GM21737 (cell line): Measurements from ENCODE around the gene ANKRD11.
"Not testable (repeated sequence)": the region's sequence is repeated elsewhere in the genome, so short reads cannot be mapped to it uniquely, and the experiment has no call there.

Experiments
- ATAC-seq: cut with Tn5 transposase; IDR thresholded peaks from one replicate; pipeline ENCODE4 v1.9.1; 2021; ENCODE audit warnings: mild to moderate bottlenecking, moderate library complexity; ENCODE audit not compliant: unreplicated experiment

ANKRD11 gene

GRCh38 chr16:89389504-89390223 lies 100.7 kb downstream of the ANKRD11 start:
- ATAC-seq: not testable (repeated sequence)

DNA sequence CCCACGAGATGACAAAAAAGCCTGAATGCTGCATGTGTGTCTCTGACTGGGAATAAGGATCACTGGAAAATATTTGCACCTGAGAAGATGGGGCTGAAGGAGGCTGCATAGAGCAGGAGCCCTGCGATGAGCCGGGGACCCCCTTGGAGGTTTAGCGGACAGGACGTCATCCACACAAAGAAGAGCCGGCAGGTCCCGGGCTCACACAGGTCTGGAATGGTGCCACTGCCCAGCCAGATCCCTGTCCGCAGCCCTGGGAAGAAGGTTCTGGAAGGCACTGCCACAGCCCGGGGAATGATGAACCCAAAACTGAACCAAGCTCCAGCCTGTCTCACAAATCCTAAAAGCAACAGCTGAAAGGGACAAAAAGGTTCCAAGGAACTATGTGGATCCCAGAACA lies 101.8 kb downstream of the ANKRD11 start:
- ATAC-seq: no peak

- no peak for ATAC-seq
Measured at GRCh38 chr16:89386306-89387185, 103.8 kb downstream of the ANKRD11 start.

DNA sequence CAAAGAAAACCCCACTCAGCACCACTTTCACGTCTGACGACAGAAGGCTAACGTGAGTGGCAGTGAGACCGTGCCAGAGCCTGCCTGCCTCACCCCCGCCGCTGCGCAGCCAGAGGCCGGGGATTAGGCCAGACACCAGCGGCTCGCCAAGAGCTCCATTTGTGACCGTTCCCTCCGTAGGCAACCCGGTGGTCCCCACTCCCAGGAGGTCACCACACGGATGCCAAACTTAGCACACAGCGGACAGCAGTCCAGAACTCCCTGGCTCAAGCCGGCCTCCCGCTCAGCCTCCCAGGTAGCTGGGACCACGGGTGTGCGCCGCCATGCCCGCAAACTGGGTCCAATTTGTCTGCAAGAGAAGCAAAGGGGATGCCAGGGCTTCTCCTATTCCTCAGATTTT lies 104.6 kb downstream of the ANKRD11 start:
- ATAC-seq: no peak

DNA sequence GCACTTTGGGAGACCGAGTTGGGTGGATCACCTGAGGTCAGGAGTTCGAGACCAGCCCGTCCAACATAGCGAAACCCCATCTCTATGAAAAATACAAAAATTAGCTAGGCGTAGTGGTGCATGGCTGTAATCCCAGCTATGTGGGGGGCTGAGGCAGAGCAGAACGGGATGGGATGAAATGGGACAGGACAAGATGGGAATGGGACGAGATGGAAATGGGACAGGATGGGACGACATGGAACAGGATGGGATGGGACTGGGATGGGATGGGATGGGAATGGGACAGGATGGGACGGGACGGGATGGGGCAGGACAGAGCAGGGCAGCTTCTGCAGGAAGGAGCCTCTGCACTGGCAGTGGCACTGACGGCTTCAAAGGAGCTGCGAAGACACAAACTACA lies 106.1 kb downstream of the ANKRD11 start:
- ATAC-seq: no peak

- ATAC-seq: no peak
Measured at GRCh38 chr16:89383095-89384003, 107.0 kb downstream of the ANKRD11 start.

- ATAC-seq: not testable (repeated sequence)
Measured at GRCh38 chr16:89382555-89382954, 107.8 kb downstream of the ANKRD11 start.

- no peak for ATAC-seq
Measured at GRCh38 chr16:89381788-89382187, 108.6 kb downstream of the ANKRD11 start.

GRCh38 chr16:89380681-89381080 lies 109.7 kb downstream of the ANKRD11 start:
- ATAC-seq: no peak

DNA sequence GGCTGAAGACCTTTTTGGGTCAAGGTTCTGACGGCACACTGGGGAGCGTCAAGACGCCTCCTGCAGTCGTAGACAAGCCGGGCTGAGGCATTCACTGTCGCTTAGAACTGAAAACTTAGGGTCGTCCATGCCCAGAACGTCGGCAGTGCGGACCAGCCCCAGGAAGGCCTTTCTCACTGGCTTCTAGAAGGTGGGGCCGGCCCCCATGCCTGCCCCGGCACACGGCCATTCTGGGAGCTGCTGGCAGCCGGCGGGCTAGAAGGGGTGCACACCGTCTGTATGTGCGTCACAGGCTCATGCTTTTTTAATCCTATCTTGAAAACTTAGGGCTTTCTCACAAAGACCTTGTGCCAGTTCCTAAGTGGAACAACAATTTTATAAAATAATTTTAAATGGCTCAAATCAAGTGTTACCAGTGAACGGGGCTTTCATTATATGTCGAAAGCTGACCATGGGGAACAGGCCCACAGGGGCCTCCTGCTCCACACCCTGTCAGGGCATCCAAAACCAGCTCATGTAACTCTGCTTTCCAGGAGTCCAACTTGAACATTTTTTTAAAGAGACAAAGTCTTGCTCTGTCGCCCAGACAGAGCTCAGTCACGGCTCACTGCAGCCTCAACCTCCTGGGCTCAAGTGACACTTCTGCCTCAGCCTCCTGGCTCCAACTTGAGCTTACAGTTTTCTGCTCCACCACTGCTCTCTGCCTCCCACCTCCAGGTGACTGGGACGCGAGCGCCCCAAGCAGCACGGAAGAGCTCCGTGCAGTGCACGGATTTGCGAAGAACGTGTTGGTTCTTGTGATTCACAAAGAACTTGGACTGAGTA lies 111.2 kb downstream of the ANKRD11 start:
- ATAC-seq: no peak

- ATAC-seq: no peak
Measured at GRCh38 chr16:89377453-89377848, 112.9 kb downstream of the ANKRD11 start.

- ATAC-seq: no peak
Measured at GRCh38 chr16:89376812-89377452, 113.4 kb downstream of the ANKRD11 start.

DNA sequence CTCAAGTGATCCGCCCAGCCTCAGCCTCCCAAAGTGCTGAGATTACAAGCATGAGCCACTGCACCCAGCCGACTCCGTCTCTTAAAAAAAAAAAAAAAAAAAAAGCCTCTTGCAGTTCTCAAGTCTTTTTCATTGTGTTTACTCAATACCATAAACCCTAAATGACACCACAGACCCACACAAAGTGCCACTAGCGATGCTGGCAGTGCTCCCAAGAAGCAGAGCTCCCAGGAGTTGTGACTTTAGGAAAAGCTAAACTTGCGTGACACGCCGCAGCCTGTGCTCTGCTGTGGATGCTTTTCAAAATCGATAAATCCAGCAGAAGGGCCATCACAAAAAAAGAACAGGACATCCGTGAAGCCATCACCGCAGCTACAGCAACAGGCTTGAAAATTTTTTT lies 114.7 kb downstream of the ANKRD11 start:
- no peak for ATAC-seq

- peak; percentile 56 for ATAC-seq
Measured at GRCh38 chr16:89375021-89375420, 115.3 kb downstream of the ANKRD11 start.

GRCh38 chr16:89374393-89374960 lies 115.9 kb downstream of the ANKRD11 start:
- ATAC-seq: no peak

- no peak for ATAC-seq
Measured at GRCh38 chr16:89373355-89374110, 116.8 kb downstream of the ANKRD11 start.

DNA sequence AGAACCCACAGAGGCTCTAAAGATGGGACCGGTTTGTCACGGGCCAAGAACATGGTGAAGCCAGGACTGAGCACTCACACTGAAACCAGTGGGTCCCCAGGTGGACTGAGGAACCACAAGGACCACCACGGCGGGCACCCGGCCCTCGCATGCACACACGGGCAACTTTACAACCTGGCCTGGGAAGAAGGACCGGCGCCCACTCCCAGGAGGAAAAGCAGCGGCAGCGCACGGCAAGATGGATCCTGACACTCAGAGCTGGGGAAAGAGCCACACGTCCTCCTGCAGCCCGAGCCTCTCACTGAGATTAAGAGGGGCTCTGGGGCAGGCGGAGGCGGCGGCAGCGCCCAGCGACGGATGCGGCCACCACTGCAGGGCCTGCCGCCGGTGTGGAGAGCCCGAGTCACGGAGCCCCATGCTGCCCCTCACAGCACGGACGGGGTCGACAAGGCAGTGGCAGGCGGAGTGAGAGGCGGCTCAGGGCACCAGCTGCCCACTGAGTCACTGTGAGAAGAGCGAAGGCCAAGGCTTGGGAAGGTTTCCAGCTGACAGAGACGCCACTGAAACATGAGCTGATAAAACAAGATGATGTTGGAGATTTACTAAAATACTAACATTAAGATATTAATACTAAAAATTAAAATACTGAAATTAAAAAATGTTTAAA lies 118.3 kb downstream of the ANKRD11 start:
- ATAC-seq: no peak

GRCh38 chr16:89371386-89371785 lies 119.0 kb downstream of the ANKRD11 start:
- no peak for ATAC-seq
